Kidney glomerular epithelial cell (primary cell): ENCODE results near the gene INS.
"Not testable (repeated sequence)": the region's sequence is repeated elsewhere in the genome, so short reads cannot be mapped to it uniquely, and the experiment has no call there.

Experiments
- DNase-seq: peaks from one replicate; lab custom pipeline; 2025; lab: John Stamatoyannopoulos, UW

Gene INS

GRCh38 chr11:2131371-2132236 is 29.4 kb downstream of the INS start:
- no peak for DNase-seq

GRCh38 chr11:2130881-2131352 is 30.1 kb downstream of the INS start:
- DNase-seq: no peak

GRCh38 chr11:2129699-2130366 is 31.2 kb downstream of the INS start:
- DNase-seq: no peak

GRCh38 chr11:2129308-2129698 is 31.7 kb downstream of the INS start:
- DNase-seq: no peak

- no peak for DNase-seq
These were observed 32.3 kb downstream of the INS start for GRCh38 chr11:2128511-2129307.

GRCh38 chr11:2128130-2128510 is 32.9 kb downstream of the INS start:
- no peak for DNase-seq

- no peak for DNase-seq
These were observed 33.4 kb downstream of the INS start for GRCh38 chr11:2127482-2128129.

GRCh38 chr11:2126520-2127085 is 34.4 kb downstream of the INS start:
- no peak for DNase-seq

GRCh38 chr11:2124736-2125484 is 36.1 kb downstream of the INS start:
- not testable (repeated sequence) for DNase-seq

DNA sequence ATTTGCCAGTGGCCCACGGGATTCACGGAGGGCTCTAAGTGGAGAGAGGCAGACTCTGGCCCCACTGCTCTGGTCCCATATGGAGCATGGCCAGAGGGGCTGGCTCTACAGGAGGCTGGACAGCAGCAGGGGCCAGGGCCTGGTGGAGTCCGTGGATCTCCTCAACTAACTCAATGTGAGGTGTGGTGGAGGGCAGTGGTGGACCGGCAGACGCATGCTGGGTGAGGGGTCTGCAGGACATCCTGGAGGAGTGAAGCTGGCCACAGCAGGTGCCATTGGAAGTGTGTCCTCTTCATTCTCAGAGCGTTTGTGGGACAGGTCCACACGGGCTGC is 37.4 kb downstream of the INS start:
- DNase-seq: no peak

DNA sequence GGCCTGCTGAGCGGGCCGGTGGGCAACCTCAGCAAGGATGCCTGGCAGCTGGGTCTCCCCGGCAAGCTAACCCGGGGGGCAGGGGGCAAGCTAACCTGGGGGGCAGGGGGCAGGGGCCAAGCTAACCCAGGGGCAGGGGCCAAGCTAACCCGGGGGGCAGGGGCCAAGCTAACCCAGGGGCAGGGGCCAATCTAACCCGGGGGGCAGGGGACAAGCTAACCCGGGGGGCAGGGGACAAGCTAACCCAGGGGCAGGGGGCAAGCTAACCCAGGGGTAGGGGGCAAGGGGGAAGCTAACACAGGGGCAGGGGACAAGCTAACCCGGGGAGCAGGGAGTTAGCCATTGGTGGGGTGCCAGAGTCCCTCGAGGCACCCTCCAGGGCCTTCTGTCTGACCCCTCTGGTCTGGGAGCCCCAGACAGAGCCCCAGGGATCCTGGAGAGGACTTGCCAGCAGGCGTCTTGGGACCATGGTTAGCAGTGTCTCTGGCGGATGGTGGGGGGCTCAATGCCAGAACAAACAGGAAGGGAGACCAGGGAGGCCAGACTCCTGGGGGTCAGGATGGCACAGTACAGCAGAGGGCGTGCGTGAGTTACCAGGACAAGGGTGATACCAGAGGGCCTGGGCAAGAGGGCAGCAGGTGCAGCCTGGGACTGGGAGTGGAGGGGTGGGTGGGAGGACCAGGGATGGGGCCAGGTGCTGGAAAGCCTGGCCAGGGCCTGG is 37.9 kb downstream of the INS start:
- DNase-seq: no peak

- DNase-seq: no peak
These were observed 38.6 kb downstream of the INS start for GRCh38 chr11:2122222-2122906.

GRCh38 chr11:2121227-2122130 is 39.5 kb downstream of the INS start:
- DNase-seq: no peak

- no peak for DNase-seq
These were observed 40.5 kb downstream of the INS start for GRCh38 chr11:2120359-2121100.

GRCh38 chr11:2118677-2119076 is 42.3 kb downstream of the INS start:
- DNase-seq: no peak

GRCh38 chr11:2116680-2117079 is 44.3 kb downstream of the INS start:
- DNase-seq: no peak

- DNase-seq: no peak
These were observed 45.7 kb downstream of the INS start for GRCh38 chr11:2115308-2115707.
